HCT116 (cell line): ENCODE data around the gene FAM151A. TPM values are rescaled to one million over a fixed set of nuclear protein-coding genes. Genes with fewer than 3 reads are reported as not detected.

Experiments used
- ATAC-seq: fragments of 200-7000 bp; cut with Tn5 transposase; 2 replicates; pipeline ENCODE4 v1.9.1; 2020; ENCODE audit warnings: mild to moderate bottlenecking, moderate library complexity
- BruUV-seq: library from RNA; stranded (reverse); fragments of 400-500 nt; replicated peaks from 2 replicates; lab custom pipeline; 2021; lab: Mats Ljungman, UMichigan
- CTCF ChIA-PET: fragments of 300-600 bp; sonication (Branson Sonifier 250); formaldehyde crosslinking; loops from one replicate; lab custom pipeline; 2021; ENCODE audit warnings: antibody characterized with exemption; lab: Charles Lee
- POLR2A ChIA-PET: fragments of 300-600, 350-600 bp; sonication (Branson Sonifier 250); formaldehyde crosslinking; loops from one replicate; lab custom pipeline; 2021; ENCODE audit warnings: antibody characterized with exemption; lab: Charles Lee
- RAD21 ChIA-PET, 2 experiments: fragments of 300-600 bp; sonication (Branson Sonifier 250); formaldehyde crosslinking; loops; one replicate each; lab custom pipeline; 2023; ENCODE audit warnings: low total read pairs in 2 of 2; ENCODE audit not compliant: uncharacterized antibody in 2 of 2, unreplicated experiment in 2 of 2, low non-redundant PET in 1 of 2; lab: Charles Lee
- DNase-seq: peaks from one replicate; pipeline ENCODE4 v3.0.0-alpha.2; 2010; ENCODE audit warnings: low read depth, low spot score
- H2AFZ ChIP-seq: fragments of 200-600 bp; shearing (Covaris generic), sonication (generic); 2 replicates; pipeline ENCODE4 v1.6.1; 2017; ENCODE audit warnings: low read depth, mixed run types, mixed read lengths, antibody characterized with exemption, low read length; ENCODE audit not compliant: poor library complexity, severe bottlenecking
- H3K27ac ChIP-seq: 2 replicates; pipeline ENCODE4 v1.5.1; 2012; ENCODE audit warnings: low read depth, low read length
- H3K27me3 ChIP-seq: fragments of 200-600 bp; sonication (generic); 2 replicates; pipeline ENCODE4 v1.6.1; 2016; ENCODE audit warnings: mixed run types, low read length, mixed read lengths; ENCODE audit not compliant: insufficient read depth
- H3K36me3 ChIP-seq, 2 experiments: fragments of 200-500 bp in 1 of 2; fragments of 200-600 bp in 1 of 2; sonication (Bioruptor generic) in 1 of 2; sonication (generic) in 1 of 2; 2 replicates each; pipeline versions ENCODE4 v1.5.1 to v1.6.1; 2014 to 2016; ENCODE audit warnings: low read length in 2 of 2, inconsistent platforms in 1 of 2, mixed read lengths in 1 of 2, mixed run types in 1 of 2; ENCODE audit not compliant: insufficient read depth in 2 of 2, control insufficient read depth in 1 of 2
- H3K4me1 ChIP-seq, 2 experiments: fragments of 200-600 bp in 1 of 2; sonication (generic) in 1 of 2; 2 replicates each; pipeline versions ENCODE4 v1.5.1 to v1.6.1; 2012 to 2017; ENCODE audit warnings: low read length in 2 of 2, inconsistent platforms in 1 of 2, mild to moderate bottlenecking in 1 of 2, mixed read lengths in 1 of 2, mixed run types in 1 of 2, moderate library complexity in 1 of 2; ENCODE audit not compliant: insufficient read depth in 2 of 2, control insufficient read depth in 1 of 2
- H3K4me2 ChIP-seq: fragments of 200-600 bp; sonication (generic); 2 replicates; pipeline ENCODE4 v1.6.1; 2017; ENCODE audit warnings: mixed run types, low read length, mixed read lengths
- H3K4me3 ChIP-seq, 2 experiments: fragments of 200-600 bp in 1 of 2; sonication (generic) in 1 of 2; replicated peaks in 1 of 2; 2 replicates each; pipeline ENCODE4 v1.5.1; 2011 to 2016; ENCODE audit warnings: low read length in 2 of 2, control low read depth in 1 of 2, low read depth in 1 of 2, mild to moderate bottlenecking in 1 of 2, mixed read lengths in 1 of 2, mixed run types in 1 of 2
- H3K79me2 ChIP-seq: fragments of 200-600 bp; sonication (generic); 2 replicates; pipeline ENCODE4 v1.6.1; 2017; ENCODE audit warnings: mild to moderate bottlenecking, mixed run types, low read length, moderate library complexity, mixed read lengths; ENCODE audit not compliant: insufficient read depth
- H3K9ac ChIP-seq: fragments of 200-600 bp; sonication (generic); 2 replicates; pipeline ENCODE4 v1.6.1; 2016; ENCODE audit warnings: low read length, mixed read lengths
- H3K9me2 ChIP-seq: fragments of 200-600 bp; sonication (generic), shearing (Covaris generic); 2 replicates; pipeline ENCODE4 v1.6.1; 2017; ENCODE audit warnings: mixed run types, mild to moderate bottlenecking, moderate library complexity; ENCODE audit not compliant: insufficient read depth
- H3K9me3 ChIP-seq, 2 experiments: fragments of 200-500 bp in 1 of 2; fragments of 200-600 bp in 1 of 2; sonication (Bioruptor generic) in 1 of 2; sonication (generic) in 1 of 2; 2 replicates each; pipeline ENCODE4 v1.6.1; 2014 to 2017; ENCODE audit warnings: low read length in 2 of 2, mixed read lengths in 2 of 2, inconsistent platforms in 1 of 2, low read depth in 1 of 2, mild to moderate bottlenecking in 1 of 2, mixed run types in 1 of 2, moderate library complexity in 1 of 2; ENCODE audit not compliant: control insufficient read depth in 1 of 2, insufficient read depth in 1 of 2
- H4K20me1 ChIP-seq: fragments of 200-600 bp; sonication (generic), shearing (Covaris generic); 2 replicates; pipeline ENCODE4 v1.6.1; 2017; ENCODE audit warnings: mixed run types, mild to moderate bottlenecking, moderate library complexity; ENCODE audit not compliant: insufficient read depth
- CBX3 ChIP-seq: IDR thresholded peaks from 2 replicates; pipeline ENCODE4 v1.6.1; 2012; ENCODE audit warnings: low read depth
- ELF1 ChIP-seq: IDR thresholded peaks from 2 replicates; pipeline ENCODE4 v1.6.1; 2012; ENCODE audit warnings: low read depth, borderline replicate concordance
- EZH2phosphoT487 ChIP-seq: fragments of 200-600 bp; IDR thresholded peaks from 2 replicates; pipeline ENCODE4 v1.6.1; 2018; ENCODE audit warnings: antibody characterized with exemption, borderline replicate concordance
- FOSL1 ChIP-seq: IDR thresholded peaks from 2 replicates; pipeline ENCODE4 v1.6.1; 2012; ENCODE audit warnings: low read depth
- JUND ChIP-seq: IDR thresholded peaks from 2 replicates; pipeline ENCODE4 v1.6.1; 2012
- POLR2A ChIP-seq: IDR thresholded peaks from 2 replicates; pipeline ENCODE4 v1.7.0; 2011; ENCODE audit warnings: borderline replicate concordance; ENCODE audit not compliant: insufficient read depth, insufficient read length; ENCODE audit errors: extremely low read depth
- RAD21 ChIP-seq: IDR thresholded peaks from 2 replicates; pipeline ENCODE4 v1.6.1; 2012; ENCODE audit warnings: low read depth, mild to moderate bottlenecking
- SIN3A ChIP-seq: IDR thresholded peaks from 2 replicates; pipeline ENCODE4 v1.6.1; 2012; ENCODE audit warnings: low read depth
- SP1 ChIP-seq: IDR thresholded peaks from 2 replicates; pipeline ENCODE4 v1.6.1; 2012; ENCODE audit warnings: low read depth
- SRF ChIP-seq: IDR thresholded peaks from 2 replicates; pipeline ENCODE4 v1.6.1; 2012; ENCODE audit warnings: low read depth
- TCF7L2 ChIP-seq: IDR thresholded peaks from 2 replicates; pipeline ENCODE4 v1.7.0; 2011; ENCODE audit warnings: borderline replicate concordance, inconsistent platforms; ENCODE audit not compliant: insufficient read depth, insufficient read length; ENCODE audit errors: extremely low read depth
- ZFX ChIP-seq: fragments of 450-650 bp; IDR thresholded peaks from 2 replicates; pipeline ENCODE4 v1.6.1; 2017
- intact Hi-C: fragments of 100-400 bp; cut with micrococcal nuclease; formaldehyde crosslinking; loops from 2 replicates; pipeline ENCODE4 v1.10.0; 2022
- total RNA-seq: library from RNA; stranded (reverse); gene quantifications from one replicate; pipeline ENCODE4 v1.2.1, GENCODE V29; 2021; ENCODE audit not compliant: unreplicated experiment
- TF ChIP-seq, protein P1 (sequence below): IDR thresholded peaks from 2 replicates; pipeline ENCODE4 v1.6.1; 2012
- TF ChIP-seq, protein P2 (sequence below): IDR thresholded peaks from 2 replicates; pipeline ENCODE4 v1.6.1; 2011; ENCODE audit warnings: mild to moderate bottlenecking, low read length, moderate library complexity; ENCODE audit not compliant: insufficient replicate concordance; ENCODE audit errors: extremely low read depth

The FAM151A gene
- total RNA-seq, 1 experiment from 2014 or later = not detected

DNA sequence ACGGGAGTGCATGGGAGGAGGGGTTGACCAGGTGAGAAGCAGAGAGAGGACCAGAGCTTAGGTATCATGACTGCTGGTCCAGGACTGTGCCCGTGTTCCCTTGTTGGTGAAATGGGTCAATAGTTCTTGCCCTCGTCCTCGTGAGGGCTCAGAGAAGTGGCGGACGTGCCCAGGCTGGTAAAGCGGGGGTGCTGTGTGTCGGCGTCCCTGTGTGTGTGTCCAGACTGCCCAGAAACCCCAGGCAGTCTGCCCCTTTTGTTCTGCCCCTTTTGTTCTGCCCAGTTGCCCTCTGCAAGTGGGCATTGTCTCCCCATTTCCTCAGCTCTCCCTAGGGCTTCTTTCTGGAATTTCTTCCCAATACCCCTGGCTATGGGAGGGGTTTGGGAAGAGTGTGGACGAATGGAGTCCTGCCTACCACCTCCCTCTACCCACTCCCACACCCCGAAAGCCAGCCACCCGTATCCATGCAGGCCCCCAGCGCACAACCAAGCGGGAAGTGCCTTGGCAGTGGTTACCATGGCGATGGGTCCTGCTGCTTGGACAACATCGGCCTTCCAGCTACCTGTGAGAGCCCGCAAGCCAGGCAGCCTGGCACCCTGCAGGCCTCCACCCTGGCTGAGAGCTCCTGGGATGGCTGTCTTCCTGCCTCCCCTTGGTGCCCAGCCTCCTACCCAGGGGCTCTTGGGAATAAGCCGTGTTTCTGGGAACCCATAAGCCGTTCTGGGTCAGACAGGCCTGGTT is 40.6 kb downstream of the FAM151A start (continued):
- no peak for TF ChIP-seq ELF1
- TF ChIP-seq CBX3 = no peak
- TF ChIP-seq, protein P1, sequence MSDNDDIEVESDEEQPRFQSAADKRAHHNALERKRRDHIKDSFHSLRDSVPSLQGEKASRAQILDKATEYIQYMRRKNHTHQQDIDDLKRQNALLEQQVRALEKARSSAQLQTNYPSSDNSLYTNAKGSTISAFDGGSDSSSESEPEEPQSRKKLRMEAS = no peak
- TF ChIP-seq TCF7L2 = no peak
- no peak for TF ChIP-seq JUND
- TF ChIP-seq, protein P2, sequence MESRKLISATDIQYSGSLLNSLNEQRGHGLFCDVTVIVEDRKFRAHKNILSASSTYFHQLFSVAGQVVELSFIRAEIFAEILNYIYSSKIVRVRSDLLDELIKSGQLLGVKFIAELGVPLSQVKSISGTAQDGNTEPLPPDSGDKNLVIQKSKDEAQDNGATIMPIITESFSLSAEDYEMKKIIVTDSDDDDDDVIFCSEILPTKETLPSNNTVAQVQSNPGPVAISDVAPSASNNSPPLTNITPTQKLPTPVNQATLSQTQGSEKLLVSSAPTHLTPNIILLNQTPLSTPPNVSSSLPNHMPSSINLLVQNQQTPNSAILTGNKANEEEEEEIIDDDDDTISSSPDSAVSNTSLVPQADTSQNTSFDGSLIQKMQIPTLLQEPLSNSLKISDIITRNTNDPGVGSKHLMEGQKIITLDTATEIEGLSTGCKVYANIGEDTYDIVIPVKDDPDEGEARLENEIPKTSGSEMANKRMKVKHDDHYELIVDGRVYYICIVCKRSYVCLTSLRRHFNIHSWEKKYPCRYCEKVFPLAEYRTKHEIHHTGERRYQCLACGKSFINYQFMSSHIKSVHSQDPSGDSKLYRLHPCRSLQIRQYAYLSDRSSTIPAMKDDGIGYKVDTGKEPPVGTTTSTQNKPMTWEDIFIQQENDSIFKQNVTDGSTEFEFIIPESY = no peak
- TF ChIP-seq ZFX = no peak
- no peak for TF ChIP-seq SRF
- no peak for TF ChIP-seq SP1
- TF ChIP-seq FOSL1 = no peak
- TF ChIP-seq RAD21 = no peak
- no peak for TF ChIP-seq SIN3A
- no peak for TF ChIP-seq EZH2phosphoT487

DNA sequence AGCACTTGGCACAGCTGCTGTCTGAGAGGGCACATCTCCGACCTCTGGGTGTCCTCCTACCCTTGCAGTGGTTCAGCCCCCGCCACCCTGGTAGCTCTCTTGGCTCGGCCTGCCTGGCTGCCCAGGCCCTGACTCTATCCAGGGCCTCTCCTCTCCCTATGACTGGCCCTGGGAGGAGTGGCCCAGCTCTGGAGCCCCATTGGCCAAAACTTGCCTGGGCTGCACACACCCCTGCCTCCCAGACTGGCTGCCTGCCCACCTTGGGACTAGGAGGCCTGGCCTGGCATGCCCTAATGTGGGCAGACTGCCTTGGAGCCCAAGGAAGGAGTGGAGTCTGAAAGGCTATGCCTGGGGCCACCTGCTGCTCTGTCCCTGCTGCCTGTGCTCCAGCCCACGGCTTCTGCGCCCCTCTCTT is 41.7 kb downstream of the FAM151A start:
- Histone ChIP-seq H3K4me2 (peak overlapping the region; percentile 46), H3K9me2 (no peaks in the 10 kb centered on the region), H3K36me3 (no peaks in the 10 kb centered on the region; a peak in 1 of 4 replicates), H3K4me1 (peaks cover 13 to 17% of the 10 kb centered on the region in 2 experiments), H3K27ac (no peak overlapping the region; the same call in 1 of the 2 replicates), H4K20me1 (no peaks in the 10 kb centered on the region), H2AFZ (no peak overlapping the region), H3K4me3 (no peak overlapping the region), H3K9me3 (no peaks in the 10 kb centered on the region), H3K27me3 (no peaks in the 10 kb centered on the region), H3K9ac (peak overlapping the region; percentile 6; the same call in 1 of the 2 replicates), H3K79me2 (no peaks in the 10 kb centered on the region; the same call in 1 of the 2 replicates)
- ChIA-PET RAD21 (interaction anchor here in 1 of 2 experiments (0.5 kb wide), 1 partner anchor 86 kb away, joined by 5 read pairs; no protein-coding TSS in a partner anchor), CTCF (no interaction called here), POLR2A (interaction anchor here (1.0 kb wide), 1 partner anchor 12 kb away, joined by 4 read pairs; no protein-coding TSS in a partner anchor)
- intact Hi-C loops = no loop called here
- ATAC-seq = peak; percentile 97
- DNase-seq = peak; percentile 29
- TF ChIP-seq POLR2A = no peak
- TF ChIP-seq JUND = no peak
- TF ChIP-seq SRF = peak; percentile 78
- TF ChIP-seq, all 23 proteins: peak for 1
- BruUV-seq = no TSS peak
